Activated gamma-delta T cell treated with anti-CD3 and anti-CD28 coated beads, Interleukin-2, amount 50 U/mL, for 16 hours (primary cell): ENCODE measurements around the gene TMIGD2.

Source experiments
- DNase-seq: peaks from one replicate; pipeline ENCODE4 v3.0.0-alpha.2; 2020; ENCODE audit warnings: low read depth

TMIGD2 gene

GRCh38 chr19:4326837-4327251 lies 24.7 kb upstream of the TMIGD2 start:
- DNase-seq = no peak

DNA sequence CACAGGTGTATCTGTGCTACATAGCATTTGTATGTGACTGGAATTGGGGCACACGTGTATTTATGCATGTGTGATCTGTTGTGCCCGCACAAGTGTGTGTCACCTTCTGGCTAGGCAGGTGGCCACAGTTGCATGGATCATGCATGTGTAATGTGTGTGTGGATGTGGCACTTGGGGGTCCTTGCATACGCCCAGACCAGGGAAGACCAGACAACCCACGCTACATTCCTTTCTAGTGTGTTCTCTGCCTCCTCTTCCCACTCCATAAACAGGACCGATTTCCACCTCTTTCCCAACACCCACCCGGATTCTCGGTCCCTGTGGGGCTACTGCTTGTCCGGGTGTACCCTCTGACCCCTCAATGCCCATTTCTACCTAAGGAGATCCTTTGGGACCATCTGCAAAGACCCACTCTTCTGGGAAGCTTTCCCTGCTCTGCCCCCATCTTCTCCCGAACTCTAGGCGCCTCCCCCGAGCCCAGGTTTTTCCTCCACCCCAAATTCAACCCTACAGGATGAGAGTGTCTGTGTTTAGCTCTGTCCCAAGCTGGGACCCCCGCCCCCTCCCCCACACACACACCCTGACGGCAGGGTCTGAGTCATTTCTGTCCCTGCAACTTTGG lies 24.1 kb upstream of the TMIGD2 start:
- no peak for DNase-seq

DNA sequence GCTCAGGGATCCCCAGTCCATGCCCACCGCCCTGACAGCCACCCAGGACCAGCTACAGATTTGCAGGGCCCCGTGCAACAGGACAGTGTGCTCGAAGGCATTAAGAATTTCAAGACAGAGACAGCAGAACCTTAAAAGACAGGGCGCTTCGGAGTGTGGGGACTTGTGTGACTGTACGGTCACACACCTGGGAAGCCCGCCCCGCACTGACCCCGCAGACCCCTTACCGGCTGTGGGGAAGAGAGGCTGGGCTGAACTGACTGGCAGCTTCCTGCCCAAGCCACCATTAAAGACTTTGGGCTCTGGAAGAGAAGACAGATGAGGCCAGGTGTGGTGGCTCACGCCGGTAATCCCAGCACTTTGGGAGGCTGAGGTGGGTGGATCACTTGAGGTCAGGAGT lies 22.0 kb upstream of the TMIGD2 start:
- DNase-seq = no peak

- no peak for DNase-seq
Measured at GRCh38 chr19:4323692-4324091, 21.5 kb upstream of the TMIGD2 start.

- no peak for DNase-seq
Measured at GRCh38 chr19:4322942-4323665, 20.9 kb upstream of the TMIGD2 start.

GRCh38 chr19:4320419-4320818 lies 18.2 kb upstream of the TMIGD2 start:
- no peak for DNase-seq

GRCh38 chr19:4319067-4319718 lies 17.0 kb upstream of the TMIGD2 start:
- DNase-seq = no peak

GRCh38 chr19:4318460-4318859 lies 16.3 kb upstream of the TMIGD2 start:
- DNase-seq = no peak

GRCh38 chr19:4316956-4317355 lies 14.8 kb upstream of the TMIGD2 start:
- no peak for DNase-seq

GRCh38 chr19:4313847-4314490 lies 11.8 kb upstream of the TMIGD2 start:
- no peak for DNase-seq

DNA sequence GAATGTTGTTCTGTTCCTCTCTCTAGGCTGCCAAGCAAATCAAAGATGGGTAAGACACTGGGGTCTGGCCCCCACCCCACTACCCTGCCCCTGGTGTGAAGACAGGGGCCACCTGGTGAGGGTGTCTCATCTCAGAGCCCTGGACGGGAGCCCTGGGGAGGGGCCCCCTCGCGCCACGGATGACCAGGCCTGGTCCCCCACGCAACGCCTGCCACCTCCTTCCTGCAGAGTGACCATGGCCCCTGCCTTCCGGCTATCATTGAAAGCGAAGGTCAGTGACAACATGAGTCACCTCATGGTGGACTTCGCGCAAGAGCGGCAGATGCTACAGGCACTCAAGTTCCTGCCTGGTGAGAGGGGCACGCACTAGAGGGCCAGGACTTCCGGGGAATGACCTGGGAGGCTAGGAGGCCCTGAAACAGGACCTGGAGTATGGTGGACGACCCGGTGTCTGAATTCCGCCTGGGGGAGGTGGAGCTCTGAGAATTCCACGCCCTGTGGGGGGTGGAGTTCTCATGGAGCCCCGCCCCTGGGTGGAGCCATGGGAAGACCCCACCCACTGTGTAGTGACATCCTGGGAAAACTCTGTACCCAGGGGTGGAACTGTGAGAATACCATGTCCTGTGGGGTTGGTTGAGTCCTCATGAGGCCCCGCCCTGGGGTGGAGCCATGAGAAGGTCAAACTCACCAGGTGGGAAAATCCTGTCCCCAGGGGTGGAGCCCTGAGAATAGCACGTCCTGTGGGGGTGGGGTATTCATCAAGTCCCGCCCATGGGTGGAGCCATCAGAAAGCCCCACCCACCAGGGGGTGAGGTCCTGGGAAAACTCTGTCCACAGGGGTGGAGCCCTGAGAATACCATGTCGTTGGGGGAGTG lies 8.3 kb upstream of the TMIGD2 start:
- DNase-seq = no peak

GRCh38 chr19:4305659-4306058 lies 3.5 kb upstream of the TMIGD2 start:
- no peak for DNase-seq

GRCh38 chr19:4305257-4305612 lies 3.0 kb upstream of the TMIGD2 start:
- DNase-seq = no peak

GRCh38 chr19:4304538-4305256 lies 2.5 kb upstream of the TMIGD2 start, which contains the start of gene FSD1:
Gene FSD1 (plus strand): TSS chr19:4304598. CDS start chr19:4304747, 149 bp downstream.
- peak; percentile 39 for DNase-seq

DNA sequence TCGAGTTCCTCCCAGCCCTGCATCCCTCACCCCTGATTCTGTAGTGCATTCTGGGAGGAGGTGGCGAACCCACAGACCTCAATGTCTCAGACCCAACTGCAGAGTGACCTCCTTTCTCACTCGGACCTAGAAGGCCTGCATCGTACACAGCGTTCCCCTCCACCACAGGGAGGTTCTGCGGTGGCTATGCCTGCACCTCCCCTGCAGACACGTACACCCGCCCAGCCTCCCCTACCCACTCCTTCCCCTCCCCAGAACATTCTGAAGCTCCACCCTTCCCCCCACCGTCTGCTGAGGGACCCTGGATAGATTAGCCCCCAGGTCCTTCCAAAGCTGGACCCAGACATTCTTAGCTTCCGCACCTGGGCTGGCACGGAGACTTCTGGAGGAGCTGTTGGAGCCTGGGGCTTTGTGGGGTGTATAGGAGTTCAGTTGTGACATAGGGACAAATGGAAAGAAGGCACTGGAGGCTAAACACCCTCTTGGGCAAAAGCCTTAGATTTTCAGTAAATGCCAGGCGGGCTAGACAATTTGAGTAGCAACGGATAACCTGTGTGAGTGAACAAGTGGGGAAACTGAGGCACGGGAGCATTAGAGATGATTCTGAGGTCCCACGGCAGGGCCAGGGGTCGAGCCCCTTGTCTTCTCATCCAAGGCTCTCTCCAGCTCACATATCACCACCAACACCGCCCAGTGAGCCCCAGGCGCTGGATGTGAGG lies 1.8 kb upstream of the TMIGD2 start:
- DNase-seq = no peak

DNA sequence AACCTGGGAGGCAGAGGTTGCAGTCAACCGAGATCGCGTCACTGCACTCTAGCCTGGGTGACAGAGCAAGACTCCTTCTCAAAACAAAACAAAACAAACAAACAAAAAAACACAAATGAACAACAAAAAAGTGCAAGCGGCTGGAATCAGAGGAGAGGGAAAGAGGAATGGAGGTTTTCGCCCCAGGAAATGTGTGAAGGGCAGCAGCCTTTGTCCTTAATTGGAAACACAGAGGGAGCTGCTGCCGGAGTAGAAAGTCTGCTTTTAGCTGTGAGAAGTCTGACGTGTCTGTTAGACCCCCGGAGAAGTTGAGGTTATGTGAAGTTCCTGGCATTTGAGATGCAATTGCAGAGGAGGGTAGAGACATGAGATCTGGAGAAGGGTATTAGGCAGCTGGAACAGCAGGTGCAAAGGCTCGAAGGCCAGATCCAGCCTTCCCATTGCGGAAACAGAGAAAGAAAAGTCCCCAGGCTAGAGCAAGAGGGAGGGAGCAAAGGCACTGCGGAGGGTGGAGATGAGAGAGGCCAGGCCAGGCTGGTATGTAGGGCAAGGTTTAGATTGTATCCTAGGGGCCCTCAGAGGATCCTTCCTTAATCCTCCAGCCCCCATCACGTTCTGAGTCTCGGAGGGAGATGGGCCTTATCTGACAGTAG lies 473 bp downstream of the TMIGD2 start:
- DNase-seq = no peak

GRCh38 chr19:4300589-4300988 lies 1.6 kb downstream of the TMIGD2 start:
- no peak for DNase-seq

DNA sequence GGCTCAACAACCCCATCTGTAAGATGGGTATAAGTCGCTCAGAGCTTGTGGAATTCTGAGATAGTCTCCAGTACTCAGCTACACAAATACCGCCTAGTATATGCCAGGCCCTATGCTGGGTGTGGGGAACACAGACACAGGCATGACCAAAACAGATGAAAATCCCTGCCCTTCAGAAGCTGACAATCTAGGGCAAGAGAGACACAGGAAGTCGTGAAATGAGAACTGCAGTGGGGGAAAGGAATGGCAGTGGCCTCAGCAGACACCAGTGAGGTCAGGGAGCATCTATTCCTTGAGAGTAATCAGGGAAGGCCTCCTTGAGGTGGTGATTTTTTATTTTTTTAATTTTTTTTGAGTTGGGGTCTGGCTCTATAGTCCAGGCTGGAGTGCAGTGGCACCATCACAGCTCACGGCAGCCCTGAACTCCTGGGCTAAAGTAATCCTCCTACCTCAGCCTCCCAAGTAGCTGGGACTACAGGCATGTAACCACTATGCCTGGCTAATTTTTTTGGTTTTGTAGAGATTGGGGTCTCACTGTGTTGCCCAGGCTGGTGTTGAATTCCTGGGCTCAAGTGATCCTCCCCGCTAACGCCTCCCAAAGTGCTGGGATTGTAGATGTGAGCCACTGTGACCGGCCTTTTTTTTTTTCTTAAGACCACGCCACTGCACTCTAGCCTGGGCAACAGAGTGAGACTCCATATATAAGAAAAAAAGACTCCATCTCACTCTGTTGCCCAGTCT lies 3.2 kb downstream of the TMIGD2 start:
- DNase-seq = no peak
